ENCODE measurements around the gene FBXW11. TPM values are rescaled to one million over a fixed set of nuclear protein-coding genes. Genes with fewer than 3 reads are reported as not detected.
"Not testable (repeated sequence)": the region's sequence is repeated elsewhere in the genome, so short reads cannot be mapped to it uniquely, and the experiment has no call there.

FBXW11 gene
- total and polyA plus RNA-seq, 9 donors: 20.5 to 73.4 (median 53.0) TPM

- intact Hi-C loops (cut with DNase I): loop anchor here in 1 of 4 donors (10.0 kb wide), 1 partner anchor 54 kb away; the partner anchor contains the start of gene FBXW11
- WGBS, 3 donors: 59 to 71% (median 63%) methylated on average over 4 of the region's 4 CpGs
- H3K27me3 ChIP-seq: no peaks in the 10 kb centered on the region
- DNase-seq: no peak
- H3K9me3 ChIP-seq: no peaks in the 10 kb centered on the region
- TF ChIP-seq POLR2A (IDR thresholded peaks at IDR 0.05): no peak
- TF ChIP-seq CTCF (IDR thresholded peaks at IDR 0.05): no peak
- TF ChIP-seq EP300 (IDR thresholded peaks at IDR 0.05): no peak
- no peak overlapping the region for H3K27ac ChIP-seq
- no peaks in the 10 kb centered on the region for H3K36me3 ChIP-seq
- H3K4me3 ChIP-seq: no peak overlapping the region
- peaks cover 7% of the 10 kb centered on the region for H3K4me1 ChIP-seq (ENCODE audit: insufficient read depth)
These were observed 55.2 kb downstream of the FBXW11 start for GRCh38 chr5:171951218-171951617.

GRCh38 chr5:171946000-171946781, 60.2 kb downstream of the FBXW11 start:
- DNase-seq: no peak
- no peak for TF ChIP-seq EP300 (IDR thresholded peaks at IDR 0.05)
- H3K4me3 ChIP-seq: no peak overlapping the region
- H3K36me3 ChIP-seq: no peaks in the 10 kb centered on the region
- H3K4me1 ChIP-seq (ENCODE audit: insufficient read depth): peaks cover 4% of the 10 kb centered on the region
- WGBS, 3 donors: 97 to 98% (median 98%) methylated on average over 3 of the region's 3 CpGs
- intact Hi-C loops (cut with DNase I): no loop called here
- no peak overlapping the region for H3K27ac ChIP-seq
- no peaks in the 10 kb centered on the region for H3K27me3 ChIP-seq
- H3K9me3 ChIP-seq: no peaks in the 10 kb centered on the region

GRCh38 chr5:171945476-171945875, 61.0 kb downstream of the FBXW11 start:
- WGBS, 3 donors: 93 to 97% (median 97%) methylated on average over 4 of the region's 4 CpGs
- no peak for DNase-seq
- intact Hi-C loops (cut with DNase I): no loop called here
- H3K4me3 ChIP-seq: no peak overlapping the region
- H3K27ac ChIP-seq: no peak overlapping the region
- H3K9me3 ChIP-seq: no peaks in the 10 kb centered on the region
- H3K27me3 ChIP-seq: no peaks in the 10 kb centered on the region
- peaks cover 6% of the 10 kb centered on the region for H3K4me1 ChIP-seq (ENCODE audit: insufficient read depth)
- no peaks in the 10 kb centered on the region for H3K36me3 ChIP-seq
- no peak for TF ChIP-seq EP300 (IDR thresholded peaks at IDR 0.05)
- TF ChIP-seq POLR2A (IDR thresholded peaks at IDR 0.05): no peak
- no peak for TF ChIP-seq CTCF (IDR thresholded peaks at IDR 0.05)

GRCh38 chr5:171945066-171945465, 61.4 kb downstream of the FBXW11 start:
- no peak for DNase-seq
- Histone ChIP-seq H3K4me1 (ENCODE audit: insufficient read depth) (peaks cover 8% of the 10 kb centered on the region), H3K36me3 (no peaks in the 10 kb centered on the region), H3K4me3 (no peak overlapping the region), H3K9me3 (no peaks in the 10 kb centered on the region), H3K27me3 (no peaks in the 10 kb centered on the region), H3K27ac (no peak overlapping the region)
- TF ChIP-seq EP300 (IDR thresholded peaks at IDR 0.05) (no peak), CTCF (IDR thresholded peaks at IDR 0.05) (no peak), POLR2A (IDR thresholded peaks at IDR 0.05) (no peak)
- WGBS, 3 donors: 72 to 92% (median 83%) methylated on average over 2 of the region's 2 CpGs
- intact Hi-C loops (cut with DNase I): no loop called here

- 11 to 22% (median 20%) methylated on average over 4 to 6 of the region's 6 CpGs for WGBS, 3 donors
- H3K27ac ChIP-seq; H3K9me3 ChIP-seq; H3K4me1 ChIP-seq (ENCODE audit: insufficient read depth); H3K36me3 ChIP-seq; intact Hi-C loops (cut with DNase I); H3K27me3 ChIP-seq; DNase-seq; H3K4me3 ChIP-seq: not testable (repeated sequence)
These were observed 64.3 kb downstream of the FBXW11 start for GRCh38 chr5:171942112-171942516.

- H3K27ac ChIP-seq; DNase-seq; H3K27me3 ChIP-seq; H3K4me1 ChIP-seq (ENCODE audit: insufficient read depth); H3K9me3 ChIP-seq; H3K4me3 ChIP-seq; intact Hi-C loops (cut with DNase I); H3K36me3 ChIP-seq: not testable (repeated sequence)
- 48 to 68% (median 63%) methylated on average over 1 of the region's 1 CpG for WGBS, 3 donors
These were observed 64.8 kb downstream of the FBXW11 start for GRCh38 chr5:171941675-171942074.

GRCh38 chr5:171941275-171941674, 65.2 kb downstream of the FBXW11 start:
- H3K36me3 ChIP-seq; H3K9me3 ChIP-seq; intact Hi-C loops (cut with DNase I); DNase-seq; H3K4me1 ChIP-seq (ENCODE audit: insufficient read depth); H3K27me3 ChIP-seq; H3K27ac ChIP-seq; H3K4me3 ChIP-seq: not testable (repeated sequence)
- 12 to 19% (median 17%) methylated on average over 3 of the region's 5 CpGs for WGBS, 3 donors
